T47D (cell line): ENCODE measurements around the gene OTUB1.

Experiments
- DNase-seq, 2 experiments: peaks; one replicate each; pipeline versions ENCODE4 v3.0.0 to v3.0.0-alpha.2; 2011 to 2012; ENCODE audit warnings: low read depth in 1 of 2, low spot score in 1 of 2
- JUND ChIP-seq: IDR thresholded peaks from 2 replicates; pipeline ENCODE4 v1.6.1; 2012; ENCODE audit warnings: low read depth
- in situ Hi-C: cut with HindIII; loops from 2 replicates; pipeline ENCODE4 v1.10.0; 2016; ENCODE audit warnings: low sequenced_read_pairs, low pct_unique_long_range_greater_than_20kb

Gene OTUB1

DNA sequence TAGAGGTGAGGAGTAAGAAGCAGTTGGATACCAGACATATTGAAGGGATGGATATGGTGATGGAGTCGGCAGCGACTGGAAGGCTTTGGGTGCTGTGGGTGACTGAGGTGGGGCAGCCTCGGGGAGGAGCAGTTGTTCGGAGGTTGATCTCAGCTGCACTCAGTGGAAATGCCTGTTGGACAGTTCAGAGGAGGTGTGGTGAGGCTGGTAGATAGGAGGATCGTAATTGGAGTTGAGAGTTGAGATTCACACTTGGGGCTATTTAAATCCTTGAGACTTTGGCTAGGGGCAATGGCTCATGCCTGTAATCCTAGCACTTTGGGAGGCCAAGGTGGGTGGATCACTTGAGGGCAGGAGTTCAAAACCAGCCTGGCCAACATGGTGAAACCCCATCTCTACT is 6.9 kb downstream of the OTUB1 start:
- in situ Hi-C loops, result no loop called here
- TF ChIP-seq JUND, result no peak
- no peak for DNase-seq

DNA sequence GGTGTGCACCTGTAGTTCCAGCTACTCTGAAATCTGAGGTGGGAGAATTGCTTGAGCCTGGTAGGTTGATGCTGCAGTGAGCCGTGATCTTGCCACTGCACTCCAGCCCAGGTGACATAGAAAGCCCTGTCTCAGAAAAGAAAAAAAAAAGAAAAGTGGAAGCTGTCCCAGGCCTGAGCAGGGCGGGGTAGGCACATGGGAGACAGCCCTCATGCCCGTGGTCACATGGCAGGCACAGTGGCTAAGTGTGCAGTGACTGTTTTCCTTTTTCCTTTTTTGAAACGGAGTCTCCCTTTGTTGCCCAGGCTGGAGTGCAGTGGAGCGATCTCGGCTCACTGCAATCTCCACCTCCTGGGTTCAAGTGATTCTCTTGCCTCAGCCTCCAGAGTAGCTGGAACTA is 7.8 kb downstream of the OTUB1 start:
- TF ChIP-seq JUND, result no peak
- DNase-seq, result no peak
- in situ Hi-C loops, result no loop called here

DNA sequence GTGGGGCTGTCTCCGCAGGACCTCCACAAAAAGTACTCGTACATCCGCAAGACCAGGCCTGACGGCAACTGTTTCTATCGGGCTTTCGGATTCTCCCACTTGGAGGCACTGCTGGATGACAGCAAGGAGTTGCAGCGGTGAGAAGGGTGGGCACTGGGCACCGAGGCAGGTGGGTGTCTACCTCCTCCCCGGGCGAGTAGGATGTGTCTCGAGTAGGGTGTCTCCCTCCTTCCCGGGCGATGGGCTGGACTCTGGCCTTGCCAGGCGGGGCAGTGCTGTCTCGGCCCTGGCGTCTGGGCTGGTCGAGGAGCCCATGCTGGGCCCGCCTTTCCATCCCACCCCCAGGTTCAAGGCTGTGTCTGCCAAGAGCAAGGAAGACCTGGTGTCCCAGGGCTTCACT is 10.3 kb downstream of the OTUB1 start:
- TF ChIP-seq JUND, result no peak
- DNase-seq, result no peak
- in situ Hi-C loops, result no loop called here

DNA sequence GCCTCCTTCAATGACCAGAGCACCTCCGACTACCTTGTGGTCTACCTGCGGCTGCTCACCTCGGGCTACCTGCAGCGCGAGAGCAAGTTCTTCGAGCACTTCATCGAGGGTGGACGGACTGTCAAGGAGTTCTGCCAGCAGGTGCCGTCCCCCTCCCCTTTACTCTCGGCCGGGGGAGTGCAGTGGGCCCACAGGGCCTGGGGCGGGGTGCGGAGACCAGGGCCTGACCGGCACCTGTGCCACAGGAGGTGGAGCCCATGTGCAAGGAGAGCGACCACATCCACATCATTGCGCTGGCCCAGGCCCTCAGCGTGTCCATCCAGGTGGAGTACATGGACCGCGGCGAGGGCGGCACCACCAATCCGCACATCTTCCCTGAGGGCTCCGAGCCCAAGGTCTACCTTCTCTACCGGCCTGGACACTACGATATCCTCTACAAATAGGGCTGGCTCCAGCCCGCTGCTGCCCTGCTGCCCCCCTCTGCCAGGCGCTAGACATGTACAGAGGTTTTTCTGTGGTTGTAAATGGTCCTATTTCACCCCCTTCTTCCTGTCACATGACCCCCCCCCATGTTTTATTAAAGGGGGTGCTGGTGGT is 11.0 kb downstream of the OTUB1 start:
- in situ Hi-C loops, result no loop called here
- no peak for DNase-seq
- no peak for TF ChIP-seq JUND

DNA sequence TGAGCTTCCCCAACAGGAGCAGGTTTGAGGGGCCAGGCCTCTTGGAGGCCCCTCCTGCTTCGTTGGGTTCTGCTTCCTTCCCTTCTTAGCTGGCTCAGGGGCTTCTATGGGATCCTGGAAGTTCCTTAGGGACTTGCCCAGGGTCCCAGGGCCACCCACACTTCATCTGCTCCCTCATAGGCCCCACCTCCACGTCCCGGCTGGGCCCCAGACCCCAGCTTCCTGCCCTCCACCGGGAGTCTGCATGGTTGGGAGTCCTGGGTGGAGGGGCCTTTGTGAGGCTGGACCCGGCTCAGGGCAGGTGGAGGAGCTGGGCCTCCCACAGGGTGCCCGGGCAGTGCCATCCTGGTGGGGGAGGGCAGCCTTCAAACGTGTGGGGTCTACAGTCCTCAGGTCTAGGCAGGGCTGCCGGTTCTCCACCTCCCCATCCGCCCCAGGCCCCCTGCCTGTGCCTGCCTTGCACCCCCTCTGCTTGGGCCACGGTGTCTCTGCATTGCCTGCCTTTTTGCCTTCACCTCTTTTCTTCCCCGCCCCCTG is 11.6 kb downstream of the OTUB1 start:
- in situ Hi-C loops, result no loop called here
- no peak for DNase-seq
- no peak for TF ChIP-seq JUND

DNA sequence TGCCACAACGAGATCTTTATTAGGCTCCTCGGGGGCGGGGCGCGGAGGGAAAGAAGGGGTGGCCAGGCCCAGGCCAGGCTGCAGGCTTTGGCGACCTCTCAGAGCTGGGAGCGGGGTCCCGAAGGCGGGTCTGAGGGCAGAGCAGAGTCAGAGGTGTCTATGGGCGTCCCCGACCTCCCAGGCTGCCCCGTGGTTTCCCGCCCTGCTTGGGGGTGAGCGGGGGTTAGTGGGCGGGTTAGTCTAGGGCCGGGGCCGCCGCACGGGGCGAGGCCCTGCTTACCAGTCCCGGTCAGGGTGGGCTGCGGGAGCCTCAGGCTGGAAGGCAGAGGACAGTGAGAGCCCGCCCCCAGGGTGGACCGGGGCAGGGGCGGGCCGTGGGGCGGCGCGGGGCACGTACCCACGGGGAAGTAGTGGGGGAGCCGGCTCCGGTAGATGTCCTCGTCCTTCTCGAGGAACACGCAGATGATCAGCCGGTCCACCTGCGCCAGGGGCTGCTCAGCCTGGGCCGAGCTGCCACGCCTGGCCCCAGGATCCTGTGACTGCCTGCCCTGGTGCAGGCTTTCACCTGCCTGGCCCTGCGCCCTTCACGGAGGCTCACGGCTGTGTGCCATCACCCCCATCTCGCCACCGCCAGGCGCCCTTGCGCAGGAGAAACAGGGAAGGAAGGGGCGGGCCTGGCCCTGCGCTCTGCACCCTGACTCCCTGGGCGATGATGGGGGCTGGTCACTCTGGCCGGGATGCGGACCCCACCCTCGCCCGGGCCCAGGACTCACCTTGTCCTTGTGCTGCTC is 12.5 kb downstream of the OTUB1 start:
- no peak for TF ChIP-seq JUND
- DNase-seq, result no peak
- in situ Hi-C loops, result no loop called here

DNA sequence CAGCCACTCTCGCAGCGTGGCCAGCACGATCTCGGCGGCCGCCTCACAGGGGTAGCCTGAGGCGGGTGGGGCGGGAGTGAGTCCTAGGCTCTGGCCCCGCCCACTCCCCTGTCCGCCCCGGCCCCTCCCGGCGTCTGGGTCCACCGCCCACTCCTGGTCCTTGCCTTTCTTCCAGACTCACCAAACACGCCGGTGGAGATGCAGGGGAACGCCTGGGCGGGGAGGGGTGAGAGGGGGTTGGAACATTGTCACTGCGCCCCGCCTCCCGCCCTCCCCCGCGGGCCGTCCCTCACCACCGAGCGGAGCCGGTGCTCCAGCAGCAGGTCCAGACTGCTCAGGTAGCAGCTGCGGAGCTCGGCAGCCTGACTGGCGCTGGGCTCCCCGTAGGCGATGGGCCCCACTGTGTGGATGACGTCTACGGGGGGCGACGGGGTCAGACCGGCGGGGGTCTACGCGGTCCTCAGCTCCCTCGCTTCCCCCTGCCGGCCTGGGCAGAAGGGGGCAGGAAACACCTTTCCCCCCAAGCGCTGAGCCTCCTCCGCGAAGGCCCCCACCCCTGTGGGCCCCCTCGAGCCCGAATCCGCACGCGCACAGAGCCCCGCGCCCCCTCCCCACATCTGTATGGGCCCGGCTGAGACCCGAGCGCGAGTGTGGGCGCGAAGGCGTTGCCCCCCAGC is 13.2 kb downstream of the OTUB1 start:
- in situ Hi-C loops, result loop anchor here (10.0 kb wide), 1 partner anchor 165 kb away; the partner anchor contains the start of gene MACROD1

DNA sequence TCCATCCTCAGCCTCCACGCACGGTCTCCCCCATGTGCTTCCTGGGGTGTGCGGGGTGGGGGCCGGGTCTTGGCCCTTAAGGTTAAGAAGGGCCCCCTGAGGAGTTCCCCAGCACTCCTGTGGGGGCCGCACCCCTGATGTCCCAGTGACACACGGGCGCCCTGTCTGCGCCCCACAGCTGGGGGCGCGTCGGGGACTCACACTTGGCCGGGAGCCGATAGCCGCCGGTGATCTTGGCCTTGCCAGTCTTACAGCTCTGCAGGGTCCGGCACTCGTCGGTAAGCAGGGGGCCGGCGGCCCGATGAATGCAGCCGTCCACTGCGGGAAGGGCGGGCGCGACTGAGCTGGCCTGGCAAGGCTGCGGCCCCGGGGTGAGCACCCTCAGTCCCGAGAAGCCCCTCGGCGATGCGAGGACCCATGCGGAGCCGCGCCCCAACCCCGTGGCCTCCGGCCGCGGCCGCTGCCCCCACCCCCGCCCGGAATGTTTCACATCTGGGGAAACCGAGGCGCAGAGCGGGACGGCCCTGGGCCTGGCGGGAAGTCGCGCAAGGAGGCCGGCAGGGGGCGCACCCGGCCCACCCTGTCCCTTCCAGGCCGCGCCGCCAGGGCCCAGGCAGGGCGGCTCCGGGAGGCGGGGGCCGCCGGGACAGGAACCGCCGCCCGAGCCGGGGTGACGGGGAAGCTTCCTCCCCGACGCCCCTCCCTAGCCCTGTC is 13.9 kb downstream of the OTUB1 start:
- DNase-seq, result no peak
- in situ Hi-C loops, result loop anchor here (10.0 kb wide), 1 partner anchor 165 kb away; the partner anchor contains the start of gene MACROD1
- TF ChIP-seq JUND, result no peak

More for the DNA sequence above, 13.2 kb downstream of the OTUB1 start:
- DNase-seq, result peak in 1 of 2 experiments; percentile 42
- no peak for TF ChIP-seq JUND

DNA sequence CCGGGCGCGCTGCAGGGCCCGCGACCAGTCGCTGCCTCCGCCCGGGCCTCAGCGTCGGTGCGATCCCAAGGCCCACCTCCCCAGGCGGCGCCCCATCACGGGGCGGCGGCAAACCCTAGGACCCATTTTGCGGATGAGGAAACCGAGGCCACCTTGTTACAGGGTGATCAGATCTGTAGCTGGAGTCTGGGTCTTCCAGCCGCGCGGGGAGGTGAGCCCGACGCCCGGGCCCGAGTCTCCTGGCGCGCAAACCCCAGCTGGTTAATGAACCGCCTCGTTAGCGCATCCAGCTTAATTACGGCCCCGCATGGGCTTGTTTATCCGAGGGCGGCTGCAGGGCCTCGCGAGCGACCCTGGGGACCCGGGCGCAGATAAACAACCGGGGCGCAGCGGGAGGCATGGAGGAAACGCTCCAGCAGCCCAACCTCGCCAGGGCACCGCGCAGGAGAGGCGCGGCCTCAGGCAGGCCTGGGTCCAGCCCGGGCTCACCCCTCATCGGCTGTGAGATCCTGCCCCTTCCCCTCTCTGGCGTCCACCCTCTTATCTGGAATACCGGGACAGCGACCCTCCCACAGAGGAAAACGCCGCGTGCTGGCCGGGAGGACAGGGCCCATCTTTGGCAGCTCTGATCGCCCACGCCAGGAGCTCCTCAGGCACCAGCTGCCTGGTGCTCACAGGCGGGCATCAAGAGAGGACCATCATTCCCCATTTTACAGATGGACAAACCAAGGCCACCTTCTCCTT is 14.7 kb downstream of the OTUB1 start:
- TF ChIP-seq JUND, result no peak
- in situ Hi-C loops, result loop anchor here (10.0 kb wide), 1 partner anchor 164 kb away; the partner anchor contains the start of gene MACROD1
- DNase-seq, result no peak

DNA sequence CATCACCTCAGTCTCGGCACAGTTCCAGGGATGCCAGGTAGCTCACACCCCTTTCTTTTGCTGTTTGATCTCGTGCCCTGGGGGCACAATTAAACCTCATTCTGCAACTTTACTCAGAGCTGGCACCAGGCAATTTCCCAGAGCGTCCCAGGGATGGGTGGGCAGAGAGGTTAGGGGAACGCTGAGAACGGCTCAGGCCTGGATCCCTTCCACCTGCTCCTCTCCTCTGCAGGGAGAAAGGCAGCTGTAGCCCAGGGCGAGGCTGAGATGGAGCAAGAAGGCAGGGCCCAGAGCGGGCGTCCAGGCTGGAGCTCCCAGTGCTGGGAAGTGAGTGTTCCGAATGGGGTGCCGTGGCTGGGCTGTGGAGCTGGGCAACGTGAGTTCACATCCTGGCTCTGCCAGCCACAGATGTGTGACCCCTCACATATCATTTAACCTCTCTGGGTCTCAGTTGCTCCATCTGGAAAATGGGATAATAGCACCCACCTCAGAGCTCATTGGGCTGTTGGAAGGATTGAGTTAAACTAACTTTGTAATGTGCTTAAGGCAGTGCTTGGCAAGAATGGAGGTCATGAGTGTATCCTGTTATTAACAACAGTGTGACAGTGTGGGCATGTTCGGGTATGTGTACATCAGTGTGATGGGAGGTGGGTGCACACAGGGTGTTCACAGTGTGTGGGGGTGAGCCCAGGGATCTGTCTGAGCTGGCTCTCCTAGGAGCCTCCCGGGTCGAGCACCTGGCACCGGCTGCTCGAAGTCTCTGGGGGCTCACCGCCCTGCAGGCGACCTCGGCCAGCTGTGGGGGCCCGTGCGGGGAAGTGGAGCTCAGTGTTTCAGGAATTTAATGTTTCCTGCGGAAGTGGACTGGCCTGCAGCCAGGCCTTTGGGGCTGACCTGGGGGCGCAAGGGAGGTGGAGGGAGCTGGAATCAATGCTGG is 15.5 kb downstream of the OTUB1 start:
- in situ Hi-C loops, result loop anchor here (10.0 kb wide), 1 partner anchor 163 kb away; the partner anchor contains the start of gene MACROD1
- peak in 1 of 2 experiments; percentile 45 for DNase-seq
- TF ChIP-seq JUND, result no peak
